ENCODE results near the gene AKNAD1.
"Not testable (repeated sequence)": the region's sequence is repeated elsewhere in the genome, so short reads cannot be mapped to it uniquely, and the experiment has no call there.

The AKNAD1 gene

DNA sequence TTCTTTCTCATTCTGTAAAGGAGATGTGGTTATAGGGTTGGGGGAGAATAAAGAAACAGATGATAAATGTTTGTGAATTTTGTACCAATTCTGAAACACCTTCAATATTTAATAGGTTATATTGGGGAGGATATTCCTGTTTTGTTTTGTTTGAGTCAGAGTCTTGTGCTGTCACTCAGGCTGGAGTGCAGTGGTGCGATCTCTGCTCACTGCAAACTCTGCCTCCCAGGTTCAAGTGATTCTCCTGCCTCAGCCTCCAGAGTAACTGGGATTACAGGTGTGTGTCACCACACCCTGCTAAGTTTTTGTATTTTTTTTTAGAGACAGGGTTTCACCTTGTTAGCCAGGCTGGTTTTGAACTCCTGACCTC, 75.3 kb downstream of the AKNAD1 start:
- not testable (repeated sequence) for DNase-seq

DNA sequence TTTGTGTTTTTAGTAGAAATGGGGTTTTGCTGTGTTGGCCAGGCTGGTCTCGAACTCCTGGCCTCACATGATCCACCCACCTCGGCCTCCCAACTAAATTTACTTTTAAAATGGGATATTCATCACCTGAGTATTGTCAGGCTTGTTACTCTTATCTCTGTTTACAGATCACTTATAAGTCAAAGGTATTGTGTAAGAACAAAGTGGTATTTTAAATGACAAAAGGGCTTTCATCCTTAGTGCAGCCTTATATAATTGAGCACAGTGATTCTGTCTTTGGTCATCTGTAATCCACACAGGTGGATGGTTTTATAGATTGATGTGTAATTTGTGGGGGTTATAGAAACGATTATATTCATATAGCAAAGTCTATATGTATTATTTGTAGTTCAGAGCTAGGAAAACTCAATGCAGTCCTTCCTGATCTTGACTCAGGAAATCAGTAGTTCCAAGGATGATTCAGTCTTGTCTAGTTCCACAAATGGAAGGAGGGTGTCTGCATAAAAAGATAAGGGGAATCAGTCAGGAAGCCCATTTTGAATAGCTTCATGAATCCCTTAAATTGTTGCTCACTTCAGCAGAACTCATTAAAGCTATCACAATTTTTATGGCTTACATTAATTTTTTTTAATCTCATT, 75.8 kb downstream of the AKNAD1 start:
- DNase-seq, result no peak

DNA sequence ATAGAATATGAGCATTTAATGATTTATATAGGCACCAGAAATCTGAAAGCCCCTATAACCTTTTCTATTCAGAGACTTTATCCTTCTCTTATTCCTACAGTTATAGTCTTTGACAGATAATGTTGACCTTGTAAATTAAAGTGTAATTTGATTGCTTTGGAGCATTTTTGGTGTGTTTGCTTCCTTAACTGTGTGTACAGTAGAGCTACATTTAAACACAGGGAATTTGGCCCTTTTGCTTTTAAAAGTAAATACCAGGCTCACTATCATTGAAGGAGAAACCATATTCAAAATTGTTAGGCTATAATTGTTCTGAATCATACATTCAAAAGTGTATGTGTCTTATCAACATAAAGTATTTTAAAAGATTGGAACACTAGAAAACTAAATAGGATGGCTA, 77.4 kb downstream of the AKNAD1 start:
- no peak for DNase-seq

DNA sequence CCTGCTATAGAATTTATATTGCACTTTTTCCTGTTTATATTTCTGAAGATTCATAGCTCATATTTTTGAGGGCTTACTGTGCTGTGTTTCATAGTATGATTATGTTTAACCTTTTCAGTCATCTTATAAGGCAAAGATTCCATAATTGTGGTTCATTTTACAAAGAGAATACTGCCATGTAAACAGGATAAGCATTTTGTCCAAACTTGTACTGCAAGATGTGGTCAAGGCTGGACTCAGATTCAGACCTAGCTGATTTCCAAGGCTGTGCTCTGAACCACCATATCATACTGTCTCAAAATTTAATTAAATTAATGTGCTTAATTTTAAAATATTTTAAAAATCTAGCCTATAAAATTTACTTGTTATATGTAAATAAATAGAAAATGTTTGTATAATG, 79.1 kb downstream of the AKNAD1 start:
- DNase-seq, result no peak

DNA sequence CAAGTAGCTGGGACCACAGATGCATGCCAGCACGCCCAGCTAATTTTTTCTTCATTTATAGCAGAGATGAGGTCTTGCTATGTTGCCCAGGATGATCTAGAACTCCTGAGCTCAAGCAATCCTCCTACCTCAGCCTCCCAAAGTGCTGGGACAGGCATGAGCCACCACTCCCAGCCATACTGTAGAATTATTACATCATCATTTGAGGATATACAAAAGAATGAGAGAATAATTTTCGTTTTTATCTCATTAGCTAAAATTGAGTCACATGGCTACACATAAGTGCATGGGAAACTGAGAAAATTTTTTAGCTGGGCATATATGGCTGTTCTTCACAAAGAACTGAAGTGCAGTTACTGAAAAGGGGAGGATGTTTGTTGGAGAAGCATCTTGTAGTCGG, 89.2 kb downstream of the AKNAD1 start:
- DNase-seq, result no peak

DNA sequence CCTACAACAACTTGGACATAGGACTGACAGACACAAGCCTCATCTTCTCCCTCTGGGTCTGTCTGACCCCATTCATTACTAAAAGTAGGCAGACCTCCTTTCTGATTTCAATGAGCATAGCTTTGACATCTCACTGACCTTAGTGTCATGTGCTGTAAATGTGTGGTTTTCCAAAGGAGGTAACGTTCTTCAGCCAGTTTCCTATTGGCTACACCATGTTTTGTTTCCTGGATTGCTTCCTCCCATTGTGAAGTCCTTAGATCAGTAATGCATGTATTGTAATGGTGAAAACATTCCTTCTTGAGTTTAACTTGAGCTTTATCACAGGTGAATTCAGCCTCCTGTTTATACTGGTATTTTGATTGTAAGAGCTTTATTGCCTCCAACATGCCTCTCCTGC, 89.8 kb downstream of the AKNAD1 start:
- no peak for DNase-seq
